ENCODE results near the gene TTC21A. TPM values are rescaled to one million over a fixed set of nuclear protein-coding genes. Genes with fewer than 3 reads are reported as not detected.

The TTC21A gene
- total and polyA plus RNA-seq, 2 experiments from 2014 or later: 1.8 to 2.0 TPM

GRCh38 chr3:39184081-39184967 lies 76.8 kb downstream of the TTC21A start:
- DNase-seq (ENCODE audit: low spot score): no peak
- no peak overlapping the region for H3K27ac ChIP-seq (ENCODE audit: low read depth)
- TF ChIP-seq CTCF (conservative IDR thresholded peaks at IDR 0.05; ENCODE audit: low read depth in 2 of 2) (peak in 1 of 2 experiments; percentile 29; a peak in 2 of 4 replicates), EZH2phosphoT487 (IDR thresholded peaks at IDR 0.05; ENCODE audit: unreplicated experiment) (no peak)
- peaks cover 22% of the 10 kb centered on the region for H3K4me1 Mint-ChIP-seq
- peaks cover 4% of the 10 kb centered on the region; the same call in 1 of the 2 replicates for H3K9me2 ChIP-seq (ENCODE audit: insufficient read depth)
- no peak overlapping the region for H3K27ac Mint-ChIP-seq
- H3K36me3 ChIP-seq (ENCODE audit: insufficient read depth): no peaks in the 10 kb centered on the region
- ATAC-seq: no peak
- no peak overlapping the region for H2AFZ ChIP-seq
- H4K20me1 ChIP-seq (replicated peaks; ENCODE audit: insufficient read depth): no peaks in the 10 kb centered on the region
- peaks cover 25% of the 10 kb centered on the region for H3K27me3 Mint-ChIP-seq (ENCODE audit: insufficient read depth, low read depth, poor library complexity)
- H3K79me2 ChIP-seq (replicated peaks; ENCODE audit: insufficient read depth): no peaks in the 10 kb centered on the region
- no peak overlapping the region for H3K4me3 Mint-ChIP-seq
- H3K4me2 ChIP-seq: no peak overlapping the region
- H3K4me3 ChIP-seq: no peak overlapping the region
- peaks cover 25% of the 10 kb centered on the region for H3K4me1 ChIP-seq (ENCODE audit: insufficient read depth)
- no peaks in the 10 kb centered on the region; the same call in 2 of the 3 replicates for H3K36me3 Mint-ChIP-seq (ENCODE audit: low read depth)
- no peaks in the 10 kb centered on the region; the same call in 2 of the 3 replicates for H3K9me3 Mint-ChIP-seq
- H3K27me3 ChIP-seq (ENCODE audit: insufficient read depth): peaks cover 10% of the 10 kb centered on the region
- H3F3A ChIP-seq (replicated peaks; ENCODE audit: low read depth): peaks cover 9% of the 10 kb centered on the region

GRCh38 chr3:39184968-39185285 lies 77.4 kb downstream of the TTC21A start:
- Histone ChIP-seq H3K79me2 (replicated peaks; ENCODE audit: insufficient read depth) (no peaks in the 10 kb centered on the region), H3K27me3 (ENCODE audit: insufficient read depth) (peaks cover 4% of the 10 kb centered on the region; the same call in 1 of the 2 replicates), H2AFZ (no peak overlapping the region), H3K4me1 (ENCODE audit: insufficient read depth) (peaks cover 20% of the 10 kb centered on the region), H3K27ac (ENCODE audit: low read depth) (no peak overlapping the region), H3K36me3 (ENCODE audit: insufficient read depth) (no peaks in the 10 kb centered on the region), H3K4me2 (no peak overlapping the region), H4K20me1 (replicated peaks; ENCODE audit: insufficient read depth) (no peaks in the 10 kb centered on the region), H3K4me3 (no peak overlapping the region), H3K9me2 (ENCODE audit: insufficient read depth) (peaks cover 4% of the 10 kb centered on the region; the same call in 1 of the 2 replicates), H3F3A (replicated peaks; ENCODE audit: low read depth) (peaks cover 9% of the 10 kb centered on the region)
- Mint-ChIP-seq H3K36me3 (ENCODE audit: low read depth) (no peaks in the 10 kb centered on the region; the same call in 2 of the 3 replicates), H3K27ac (no peak overlapping the region), H3K4me1 (peaks cover 16% of the 10 kb centered on the region), H3K4me3 (no peak overlapping the region), H3K27me3 (ENCODE audit: insufficient read depth, low read depth, poor library complexity) (peaks cover 25% of the 10 kb centered on the region), H3K9me3 (no peaks in the 10 kb centered on the region; the same call in 2 of the 3 replicates)
- no peak for TF ChIP-seq JUNB (IDR thresholded peaks at IDR 0.05; ENCODE audit: unreplicated experiment)
- no peak for TF ChIP-seq ZNF331 (CRISPR knock-in tag; IDR thresholded peaks at IDR 0.05; ENCODE audit: low read depth)
- DNase-seq (ENCODE audit: low spot score) (no peak), ATAC-seq (no peak)

GRCh38 chr3:39185326-39185958 lies 78.0 kb downstream of the TTC21A start:
- ATAC-seq (no peak), DNase-seq (ENCODE audit: low spot score) (no peak)
- no peak overlapping the region for H3K4me3 ChIP-seq
- Mint-ChIP-seq H3K27me3 (ENCODE audit: insufficient read depth, low read depth, poor library complexity) (peaks cover 23% of the 10 kb centered on the region), H3K9me3 (no peaks in the 10 kb centered on the region; the same call in 2 of the 3 replicates), H3K4me1 (peaks cover 10% of the 10 kb centered on the region), H3K36me3 (ENCODE audit: low read depth) (no peaks in the 10 kb centered on the region), H3K4me3 (no peak overlapping the region), H3K27ac (no peak overlapping the region)
- peaks cover 15% of the 10 kb centered on the region for H3K4me1 ChIP-seq (ENCODE audit: insufficient read depth)
- no peaks in the 10 kb centered on the region for H3K27me3 ChIP-seq (ENCODE audit: insufficient read depth)
- H3K9me2 ChIP-seq (ENCODE audit: insufficient read depth): peaks cover 4% of the 10 kb centered on the region; the same call in 1 of the 2 replicates
- no peak overlapping the region for H3K4me2 ChIP-seq
- no peaks in the 10 kb centered on the region for H3K79me2 ChIP-seq (replicated peaks; ENCODE audit: insufficient read depth)
- no peaks in the 10 kb centered on the region for H3K36me3 ChIP-seq (ENCODE audit: insufficient read depth)
- no peak overlapping the region for H3K27ac ChIP-seq (ENCODE audit: low read depth)
- H4K20me1 ChIP-seq (replicated peaks; ENCODE audit: insufficient read depth): no peaks in the 10 kb centered on the region
- peaks cover 6% of the 10 kb centered on the region for H3F3A ChIP-seq (replicated peaks; ENCODE audit: low read depth)
- H2AFZ ChIP-seq: no peak overlapping the region
- TF ChIP-seq NANOG (IDR thresholded peaks at IDR 0.05; ENCODE audit: borderline replicate concordance): no peak
- no peak for TF ChIP-seq ETS1 (IDR thresholded peaks at IDR 0.05)
- TF ChIP-seq ZNF114 (CRISPR knock-in tag; IDR thresholded peaks at IDR 0.05): no peak
- TF ChIP-seq STAT1 (IDR thresholded peaks at IDR 0.05; ENCODE audit: unreplicated experiment): no peak
- no peak for TF ChIP-seq CTCF (conservative IDR thresholded peaks at IDR 0.05; ENCODE audit: low read depth in 2 of 2)
- no peak for TF ChIP-seq EZH2 (IDR thresholded peaks at IDR 0.05; ENCODE audit: low read depth, unreplicated experiment)
- no peak for TF ChIP-seq EZH2phosphoT487 (IDR thresholded peaks at IDR 0.05; ENCODE audit: unreplicated experiment)

All from GM23338 (cell line).